NCI-H2171 (cell line): ENCODE results near the gene LCE6A.

Experiments
- DNase-seq: peaks from one replicate; lab custom pipeline; 2025; lab: John Stamatoyannopoulos, UW

Gene LCE6A

GRCh38 chr1:152876827-152877226, 34.2 kb downstream of the LCE6A start:
- DNase-seq, result no peak

- no peak for DNase-seq
Observed at GRCh38 chr1:152878042-152878441, 35.4 kb downstream of the LCE6A start, which contains the start of gene SMCP. SMCP (plus strand) TSS chr1:152878322; CDS start chr1:152884423, 6,101 bp downstream.

GRCh38 chr1:152879559-152880198, 37.0 kb downstream of the LCE6A start:
- DNase-seq, result no peak

GRCh38 chr1:152880316-152880715, 37.7 kb downstream of the LCE6A start:
- no peak for DNase-seq

- no peak for DNase-seq
Observed at GRCh38 chr1:152880907-152881306, 38.3 kb downstream of the LCE6A start.

- DNase-seq, result no peak
Observed at GRCh38 chr1:152884085-152884484, 41.4 kb downstream of the LCE6A start.

GRCh38 chr1:152884506-152884905, 41.9 kb downstream of the LCE6A start:
- DNase-seq, result no peak

GRCh38 chr1:152884966-152885624, 42.4 kb downstream of the LCE6A start:
- DNase-seq, result no peak

GRCh38 chr1:152886085-152886484, 43.4 kb downstream of the LCE6A start:
- no peak for DNase-seq

- no peak for DNase-seq
Observed at GRCh38 chr1:152886758-152887409, 44.2 kb downstream of the LCE6A start.

GRCh38 chr1:152888126-152888525, 45.5 kb downstream of the LCE6A start:
- no peak for DNase-seq
